GM23248 (cell line): ENCODE results near the gene PKD1L1.

Source experiments
- EZH2 ChIP-seq: fragments of 200-600 bp; sonication (generic); IDR thresholded peaks from 2 replicates; pipeline ENCODE4 v1.6.1; 2018; ENCODE audit warnings: antibody characterized with exemption, mild to moderate bottlenecking; ENCODE audit not compliant: insufficient read depth, poor library complexity, severe bottlenecking
- EZH2phosphoT487 ChIP-seq: fragments of 200-600 bp; sonication (generic); IDR thresholded peaks from 2 replicates; pipeline ENCODE4 v1.6.1; 2018; ENCODE audit warnings: antibody characterized with exemption, moderate library complexity, mild to moderate bottlenecking, low read depth; ENCODE audit not compliant: insufficient read depth

GRCh38 chr7:47808321-47808720, 139.9 kb downstream of the PKD1L1 start:
- TF ChIP-seq EZH2phosphoT487 (no peak), EZH2 (no peak)
